Measurements from ENCODE around the gene DPP9. TPM values are rescaled to one million over a fixed set of nuclear protein-coding genes. Genes with fewer than 3 reads are reported as not detected.

DPP9 gene
- total and polyA plus RNA-seq, 7 donors: 27.6 to 90.6 (median 36.9) TPM

DNA sequence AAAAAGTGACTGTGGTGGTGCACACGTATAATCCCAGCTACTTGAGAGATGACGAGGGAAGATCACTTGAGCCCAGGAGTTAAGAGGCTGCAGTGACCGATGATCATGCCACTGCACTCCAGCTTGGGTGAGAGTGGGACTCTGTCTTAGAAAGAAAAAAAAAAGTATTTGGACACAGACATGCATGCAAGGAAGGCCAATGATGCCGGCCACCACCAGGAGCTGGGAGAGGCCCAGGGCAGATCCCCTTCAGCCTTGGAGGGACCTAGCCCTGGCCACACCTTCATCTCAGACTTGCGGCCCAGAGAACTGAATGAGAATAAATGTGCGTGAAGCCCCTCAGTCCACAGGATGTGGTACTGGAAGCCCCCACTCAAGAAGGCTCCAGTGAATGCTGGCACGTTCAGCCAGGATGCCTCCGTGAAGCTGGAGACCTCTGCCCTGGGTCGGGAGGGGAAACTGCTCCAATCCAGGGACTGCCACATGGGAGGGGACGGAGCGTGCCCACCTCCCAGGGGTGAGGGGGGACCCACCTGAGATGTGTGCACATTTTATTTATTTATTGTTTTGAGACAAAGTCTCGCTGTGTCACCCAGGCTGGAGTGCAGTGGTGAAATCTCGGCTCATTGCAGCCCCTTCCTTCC is 69.7 kb downstream of the DPP9 start:
- Histone ChIP-seq H3K9me3 (peaks cover 0 to 4% (median 2%) of the 10 kb centered on the region in 4 donors), H3K27me3 (no peaks in the 10 kb centered on the region), H3K4me1 (peaks cover 0 to 17% (median 13%) of the 10 kb centered on the region in 4 donors), H3K4me3 (no peak overlapping the region), H3K27ac (peak overlapping the region in 3 of 4 donors; percentile 14 to 55 (median 44)), H3K36me3 (peaks cover 14 to 62% (median 29%) of the 10 kb centered on the region in 4 donors)
- intact Hi-C loops (cut with DNase I): no loop called here
- WGBS, 2 donors: 87 to 89% methylated on average over 13 of the region's 13 CpGs
- no peak for DNase-seq
- no peak for TF ChIP-seq CTCF (IDR thresholded peaks at IDR 0.05)
- no peak for TF ChIP-seq POLR2A (IDR thresholded peaks at IDR 0.05)
- TF ChIP-seq POLR2AphosphoS5 (IDR thresholded peaks at IDR 0.05): no peak
- TF ChIP-seq EP300 (IDR thresholded peaks at IDR 0.05): no peak

DNA sequence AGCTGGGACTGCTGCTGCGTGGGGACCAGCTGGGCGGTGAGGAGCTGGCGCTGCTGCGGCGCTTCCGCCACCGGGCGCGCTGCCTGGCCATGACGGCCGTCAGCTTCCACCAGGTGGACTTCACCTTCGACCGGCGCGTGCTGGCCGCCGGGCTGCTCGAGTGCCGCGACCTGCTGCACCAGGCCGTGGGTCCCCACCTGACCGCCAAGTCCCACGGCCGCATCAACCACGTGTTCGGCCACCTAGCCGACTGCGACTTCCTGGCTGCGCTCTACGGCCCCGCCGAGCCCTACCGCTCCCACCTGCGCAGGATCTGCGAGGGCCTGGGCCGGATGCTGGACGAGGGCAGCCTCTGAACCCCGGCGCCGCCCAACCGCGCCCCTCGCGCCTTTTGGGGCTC is 71.6 kb downstream of the DPP9 start:
- WGBS, 2 donors: 95 to 96% methylated on average over 44 of the region's 44 CpGs
- peaks cover 0 to 43% (median 13%) of the 10 kb centered on the region in 4 donors for H3K36me3 ChIP-seq
- H3K27me3 ChIP-seq: no peaks in the 10 kb centered on the region
- no peaks in the 10 kb centered on the region for H3K9me3 ChIP-seq
- no peak for DNase-seq
- intact Hi-C loops (cut with DNase I): no loop called here
- H3K4me3 ChIP-seq: no peak overlapping the region
- peaks cover 0 to 36% (median 30%) of the 10 kb centered on the region in 4 donors for H3K4me1 ChIP-seq
- H3K27ac ChIP-seq: peak overlapping the region in 2 of 4 donors; percentile 25 to 97
- TF ChIP-seq POLR2AphosphoS5 (IDR thresholded peaks at IDR 0.05): no peak
- TF ChIP-seq CTCF (IDR thresholded peaks at IDR 0.05): no peak
- TF ChIP-seq POLR2A (IDR thresholded peaks at IDR 0.05): no peak
- no peak for TF ChIP-seq EP300 (IDR thresholded peaks at IDR 0.05)

- intact Hi-C loops (cut with DNase I): no loop called here
- Histone ChIP-seq H3K27ac (peak overlapping the region in 3 of 4 donors; percentile 95 to 97 (median 95)), H3K4me1 (peaks cover 0 to 49% (median 41%) of the 10 kb centered on the region in 4 donors), H3K36me3 (peaks cover 0 to 31% (median 9%) of the 10 kb centered on the region in 4 donors), H3K27me3 (no peaks in the 10 kb centered on the region), H3K9me3 (no peaks in the 10 kb centered on the region), H3K4me3 (no peak overlapping the region)
- WGBS, 2 donors: 82 to 84% methylated on average over 2 of the region's 2 CpGs
- no peak for DNase-seq
- no peak for TF ChIP-seq POLR2AphosphoS5 (IDR thresholded peaks at IDR 0.05)
- no peak for TF ChIP-seq EP300 (IDR thresholded peaks at IDR 0.05)
- TF ChIP-seq POLR2A (IDR thresholded peaks at IDR 0.05): no peak
- TF ChIP-seq CTCF (IDR thresholded peaks at IDR 0.05): no peak
Measured at GRCh38 chr19:4650159-4650558, 73.5 kb downstream of the DPP9 start.

DNA sequence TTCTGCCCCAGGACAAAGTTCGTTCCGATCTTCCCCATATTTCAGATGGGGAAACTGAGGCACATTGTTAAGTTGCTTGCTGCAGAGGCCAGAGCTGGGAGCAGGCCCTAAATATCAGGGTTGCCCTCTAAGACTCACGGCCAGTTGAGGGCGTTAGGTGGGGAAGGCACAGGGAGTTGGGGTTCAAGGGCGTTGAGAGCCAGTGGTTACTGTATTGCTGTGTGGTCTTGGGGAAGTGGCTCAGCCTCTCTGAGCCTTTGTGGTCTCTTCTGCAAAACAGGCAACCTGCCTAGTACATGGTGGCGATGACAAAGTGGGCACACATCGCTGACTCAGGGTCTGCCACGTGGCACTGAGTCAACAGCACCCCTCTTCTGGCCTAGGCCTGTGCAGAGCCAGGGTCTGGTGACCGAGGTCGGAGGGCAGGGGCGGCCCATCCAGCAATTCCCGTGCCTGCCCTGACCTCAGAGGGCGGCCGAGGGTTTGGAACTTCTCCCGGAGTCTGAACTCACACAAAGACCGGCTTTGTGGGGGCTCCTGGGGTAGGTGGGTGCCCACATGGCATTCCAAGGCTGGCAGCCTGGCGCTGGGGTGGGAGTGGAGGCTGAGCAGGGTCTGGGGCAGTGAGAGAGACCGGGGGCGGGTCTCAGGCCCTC is 74.1 kb downstream of the DPP9 start:
- 86 to 92% methylated on average over 19 of the region's 19 CpGs for WGBS, 2 donors
- Histone ChIP-seq H3K36me3 (peaks cover 0 to 24% (median 9%) of the 10 kb centered on the region in 4 donors), H3K4me1 (peaks cover 0 to 53% (median 41%) of the 10 kb centered on the region in 4 donors), H3K27ac (peak overlapping the region in 3 of 4 donors; percentile 95 to 97 (median 95)), H3K9me3 (no peaks in the 10 kb centered on the region), H3K27me3 (no peaks in the 10 kb centered on the region), H3K4me3 (no peak overlapping the region)
- DNase-seq: no peak
- no peak for TF ChIP-seq CTCF (IDR thresholded peaks at IDR 0.05)
- TF ChIP-seq POLR2A (IDR thresholded peaks at IDR 0.05): no peak
- TF ChIP-seq POLR2AphosphoS5 (IDR thresholded peaks at IDR 0.05): no peak
- no peak for TF ChIP-seq EP300 (IDR thresholded peaks at IDR 0.05)
- intact Hi-C loops (cut with DNase I): loop anchor here (10.0 kb wide), 1 partner anchor 685 kb away; no protein-coding TSS in a partner anchor
